CD4-positive, CD25-positive, alpha-beta regulatory T cell (primary cell): ENCODE data around the gene SLC45A1. TPM values are rescaled to one million over a fixed set of nuclear protein-coding genes. Genes with fewer than 3 reads are reported as not detected.

ENCODE experiments used
- ATAC-seq, 2 donors: fragments of 150-1000 bp; cut with Tn5 transposase; one replicate each; pipeline ENCODE4 v1.10.0; 2021; ENCODE audit warnings: low read depth in 2 of 2, moderate number of reproducible peaks in 2 of 2, moderate library complexity in 1 of 2
- DNase-seq, 3 donors: peaks; one replicate each; pipeline versions ENCODE4 v3.0.0 to v3.0.0-alpha.2; 2012 to 2022; ENCODE audit warnings: mixed read lengths in 1 of 3
- H3K27ac ChIP-seq: one replicate; pipeline ENCODE4 v1.7.0; 2013; ENCODE audit warnings: mild to moderate bottlenecking, low read length; ENCODE audit not compliant: insufficient read depth, poor library complexity, severe bottlenecking
- H3K27me3 ChIP-seq: one replicate; pipeline ENCODE4 v1.7.0; 2013; ENCODE audit warnings: low read length; ENCODE audit not compliant: control insufficient read depth, insufficient read depth
- H3K36me3 ChIP-seq: one replicate; pipeline ENCODE4 v1.7.0; 2013; ENCODE audit warnings: mild to moderate bottlenecking, low read length, moderate library complexity; ENCODE audit not compliant: control insufficient read depth, insufficient read depth
- H3K4me1 ChIP-seq: 2 replicates; pipeline ENCODE4 v1.7.0; 2013; ENCODE audit warnings: mild to moderate bottlenecking, low read length; ENCODE audit not compliant: insufficient read depth, control insufficient read depth, poor library complexity, severe bottlenecking
- H3K4me3 ChIP-seq: one replicate; pipeline ENCODE4 v1.7.0; 2013; ENCODE audit warnings: low read depth, mild to moderate bottlenecking, low read length, moderate library complexity
- H3K9me3 ChIP-seq, 2 experiments: 1 replicate in 1 of 2; 2 replicates in 1 of 2; pipeline ENCODE4 v1.7.0; 2013; ENCODE audit warnings: low read length in 2 of 2, mild to moderate bottlenecking in 1 of 2, moderate library complexity in 1 of 2; ENCODE audit not compliant: control insufficient read depth in 2 of 2
- H3K27ac Mint-ChIP-seq, 3 donors: one replicate each; pipeline ENCODE4 v1.8.0; 2020 to 2022; ENCODE audit warnings: mild to moderate bottlenecking in 3 of 3, mixed read lengths in 3 of 3, moderate library complexity in 2 of 3
- H3K27me3 Mint-ChIP-seq: one replicate; pipeline ENCODE4 v1.8.0; 2022; ENCODE audit warnings: mild to moderate bottlenecking, mixed read lengths
- H3K36me3 Mint-ChIP-seq: one replicate; pipeline ENCODE4 v1.8.0; 2020; ENCODE audit warnings: mixed read lengths
- H3K4me1 Mint-ChIP-seq, 4 donors: one replicate each; pipeline ENCODE4 v1.8.0; 2020 to 2022; ENCODE audit warnings: mixed read lengths in 4 of 4, mild to moderate bottlenecking in 1 of 4
- H3K4me3 Mint-ChIP-seq, 4 donors: one replicate each; pipeline ENCODE4 v1.8.0; 2020 to 2022; ENCODE audit warnings: mild to moderate bottlenecking in 4 of 4, mixed read lengths in 4 of 4, moderate library complexity in 3 of 4
- H3K9me3 Mint-ChIP-seq, 7 donors: one replicate each; pipeline ENCODE4 v1.8.0; 2020 to 2022; ENCODE audit warnings: mixed read lengths in 7 of 7, mild to moderate bottlenecking in 3 of 7, moderate library complexity in 2 of 7
- polyA plus RNA-seq, 4 donors: library from polyadenylated mRNA; unstranded; fragments of 300-500 nt; fragmentation: Illumina TruSeq; gene quantifications; one replicate each; pipeline ENCODE4 v1.2.3, GENCODE V29; 2021
- total RNA-seq: library from RNA; stranded (reverse); gene quantifications from one replicate; pipeline ENCODE4 v1.2.3, GENCODE V29; 2022

SLC45A1 gene
- total and polyA plus RNA-seq, 5 donors from 2014 or later = 0.47 to 1.4 (median 0.68) TPM

- ATAC-seq (no peak), DNase-seq (no peak)
- Histone ChIP-seq H3K9me3 (no peaks in the 10 kb centered on the region), H3K4me3 (no peak overlapping the region), H3K27me3 (no peaks in the 10 kb centered on the region), H3K27ac (no peak overlapping the region), H3K36me3 (peaks cover 39% of the 10 kb centered on the region), H3K4me1 (no peaks in the 10 kb centered on the region)
- Mint-ChIP-seq H3K4me3 (peak overlapping the region in 1 of 4 donors; percentile 21), H3K4me1 (peaks cover 0 to 6% (median 1%) of the 10 kb centered on the region in 4 donors), H3K36me3 (peaks cover 28% of the 10 kb centered on the region), H3K27ac (peak overlapping the region in 2 of 3 donors; percentile 43 to 79), H3K27me3 (no peaks in the 10 kb centered on the region), H3K9me3 (peaks cover 0 to 2% (median 0%) of the 10 kb centered on the region in 7 donors)
Measured at GRCh38 chr1:8352471-8352845, 34.5 kb downstream of the SLC45A1 start.

DNA sequence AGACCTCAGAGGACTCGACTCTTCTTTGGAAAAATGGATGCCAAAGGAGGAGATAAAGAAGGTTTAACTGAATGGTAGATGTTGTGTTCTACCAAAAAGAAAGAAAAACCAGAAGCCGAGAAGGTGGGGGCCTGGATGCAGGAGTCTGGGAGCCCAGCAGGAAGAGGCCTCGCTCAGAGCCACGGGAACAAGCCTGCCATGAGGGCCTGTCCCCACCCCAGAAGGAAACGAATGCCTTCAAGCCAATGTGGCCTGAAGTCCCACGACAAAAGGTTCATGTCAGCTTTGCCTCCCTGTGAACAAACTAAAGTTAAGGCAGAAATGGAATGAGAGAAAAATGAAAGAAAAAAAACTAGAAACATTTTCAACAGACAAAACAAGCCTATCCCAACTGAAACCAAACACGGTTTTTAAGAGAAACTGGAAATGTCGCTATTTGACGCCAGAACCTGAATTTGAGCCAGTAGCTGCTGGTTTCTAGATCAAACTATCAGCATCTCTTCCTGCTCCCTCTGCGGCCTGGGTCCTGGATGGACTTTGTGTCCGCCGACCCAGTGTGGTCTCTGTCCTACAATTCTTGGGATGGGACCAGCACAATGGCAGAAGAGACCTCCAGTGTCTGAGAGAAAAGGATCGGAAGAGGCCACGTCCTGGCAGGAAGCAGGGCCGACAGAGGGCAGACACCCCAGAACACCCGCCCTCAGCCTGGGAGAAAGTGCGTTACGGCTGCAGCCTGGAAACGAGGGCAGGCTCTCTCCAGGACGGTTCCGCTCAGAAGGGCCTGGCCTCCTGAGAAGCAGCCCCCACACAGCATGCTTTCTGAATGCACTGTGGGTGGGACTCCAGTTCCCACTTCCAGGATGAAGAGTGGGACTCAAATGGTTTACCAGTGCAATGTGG, 35.2 kb downstream of the SLC45A1 start:
- ATAC-seq (no peak), DNase-seq (no peak)
- Histone ChIP-seq H3K4me1 (no peaks in the 10 kb centered on the region), H3K36me3 (peaks cover 46% of the 10 kb centered on the region), H3K4me3 (no peak overlapping the region), H3K27ac (no peak overlapping the region), H3K27me3 (no peaks in the 10 kb centered on the region), H3K9me3 (no peaks in the 10 kb centered on the region)
- Mint-ChIP-seq H3K27me3 (no peaks in the 10 kb centered on the region), H3K36me3 (peaks cover 33% of the 10 kb centered on the region), H3K27ac (peak overlapping the region in 2 of 3 donors; percentile 46 to 79), H3K4me1 (peaks cover 0 to 6% (median 1%) of the 10 kb centered on the region in 4 donors), H3K9me3 (peaks cover 0 to 2% (median 0%) of the 10 kb centered on the region in 7 donors), H3K4me3 (no peak overlapping the region)

DNA sequence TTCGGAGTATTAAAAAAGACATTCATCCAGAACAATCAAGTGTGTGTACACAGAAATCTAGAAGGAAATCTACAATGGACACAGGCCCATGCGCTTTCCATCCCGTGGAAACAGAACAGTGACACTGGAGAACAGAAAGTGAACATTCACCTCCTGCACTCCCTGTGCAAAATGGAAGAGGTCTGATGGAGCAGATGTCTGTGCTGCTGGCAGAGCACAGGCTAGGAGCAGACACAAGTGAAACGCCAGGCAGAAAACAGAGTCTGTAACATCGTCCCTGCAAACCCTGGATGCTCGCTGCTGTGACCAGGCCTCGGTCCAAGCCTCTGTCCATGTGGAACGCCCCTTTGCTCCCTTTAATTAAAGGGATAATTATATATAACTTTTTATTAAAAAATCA, 36.1 kb downstream of the SLC45A1 start:
- no peak for DNase-seq
- no peaks in the 10 kb centered on the region for H3K4me1 ChIP-seq
- no peaks in the 10 kb centered on the region for H3K9me3 ChIP-seq
- Mint-ChIP-seq H3K27ac (peak overlapping the region in 1 of 3 donors; percentile 11), H3K9me3 (peaks cover 0 to 2% (median 0%) of the 10 kb centered on the region in 7 donors), H3K27me3 (no peaks in the 10 kb centered on the region), H3K36me3 (peaks cover 34% of the 10 kb centered on the region), H3K4me1 (peaks cover 0 to 2% (median 0%) of the 10 kb centered on the region in 4 donors), H3K4me3 (peak overlapping the region in 1 of 4 donors; percentile 61)
- no peak overlapping the region for H3K27ac ChIP-seq
- H3K4me3 ChIP-seq = no peak overlapping the region
- no peaks in the 10 kb centered on the region for H3K27me3 ChIP-seq
- no peak for ATAC-seq
- H3K36me3 ChIP-seq = peaks cover 53% of the 10 kb centered on the region

- peaks cover 0 to 2% (median 0%) of the 10 kb centered on the region in 4 donors for H3K4me1 Mint-ChIP-seq
- Histone ChIP-seq H3K4me3 (no peak overlapping the region), H3K36me3 (peaks cover 58% of the 10 kb centered on the region), H3K27ac (no peak overlapping the region), H3K27me3 (no peaks in the 10 kb centered on the region), H3K9me3 (no peaks in the 10 kb centered on the region), H3K4me1 (no peaks in the 10 kb centered on the region)
- no peak overlapping the region for H3K4me3 Mint-ChIP-seq
- no peak overlapping the region for H3K27ac Mint-ChIP-seq
- no peak for ATAC-seq
- H3K27me3 Mint-ChIP-seq = no peaks in the 10 kb centered on the region
- H3K9me3 Mint-ChIP-seq = peaks cover 0 to 2% (median 0%) of the 10 kb centered on the region in 7 donors
- no peak for DNase-seq
- peaks cover 34% of the 10 kb centered on the region for H3K36me3 Mint-ChIP-seq
Measured at GRCh38 chr1:8355439-8356255, 37.7 kb downstream of the SLC45A1 start.

DNA sequence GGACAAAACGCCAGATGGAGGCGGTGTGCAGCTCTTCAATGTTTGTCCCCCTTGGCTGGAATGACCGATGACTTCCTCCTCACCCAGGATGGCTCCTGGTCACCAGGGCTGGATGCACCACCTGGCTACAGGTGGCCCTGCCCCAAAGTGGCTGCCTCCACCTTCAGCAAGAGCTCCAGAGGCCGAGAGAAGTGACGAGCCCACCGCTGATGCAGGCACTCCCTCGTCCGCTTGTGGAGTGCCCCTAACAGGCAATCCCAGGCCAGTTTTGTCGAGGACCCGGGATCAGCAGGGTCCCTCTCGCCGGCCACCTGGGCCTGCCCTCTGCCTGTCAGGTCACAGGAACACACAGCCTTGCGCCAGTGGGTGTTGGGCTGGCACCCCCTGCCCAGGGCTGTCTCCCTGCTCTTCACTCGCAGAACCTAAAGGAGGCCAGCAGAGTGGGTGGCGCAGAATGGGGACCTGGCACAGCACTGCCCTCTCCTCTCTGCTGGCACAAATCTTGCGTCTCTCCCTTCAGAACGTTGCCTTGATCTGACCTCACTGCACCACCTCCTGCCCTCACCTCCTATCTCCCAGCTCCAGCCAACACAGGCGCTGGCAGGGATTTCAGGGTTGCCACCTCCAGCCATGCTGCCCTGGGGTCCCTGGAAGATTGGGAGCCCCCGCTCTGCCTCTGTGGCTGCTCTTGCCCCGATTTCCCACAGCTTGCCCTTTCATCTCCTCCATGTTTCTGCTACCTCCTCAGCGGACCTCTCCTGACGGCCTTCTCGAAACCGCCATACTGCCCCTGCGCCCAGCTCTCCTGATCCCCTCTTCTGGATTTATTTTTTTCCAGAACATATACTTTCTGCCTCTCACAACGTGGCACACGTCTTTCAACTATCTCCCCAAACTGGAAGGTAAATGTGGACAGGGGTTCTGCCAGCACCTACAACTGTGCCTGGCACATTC, 38.6 kb downstream of the SLC45A1 start:
- Histone ChIP-seq H3K27ac (no peak overlapping the region), H3K27me3 (no peaks in the 10 kb centered on the region), H3K9me3 (no peaks in the 10 kb centered on the region), H3K36me3 (peaks cover 65% of the 10 kb centered on the region), H3K4me1 (no peaks in the 10 kb centered on the region), H3K4me3 (no peak overlapping the region)
- H3K27me3 Mint-ChIP-seq = no peaks in the 10 kb centered on the region
- peaks cover 0 to 2% (median 0%) of the 10 kb centered on the region in 7 donors for H3K9me3 Mint-ChIP-seq
- H3K4me1 Mint-ChIP-seq = peaks cover 0 to 2% (median 0%) of the 10 kb centered on the region in 4 donors
- no peak overlapping the region for H3K4me3 Mint-ChIP-seq
- H3K27ac Mint-ChIP-seq = peak overlapping the region in 1 of 3 donors; percentile 62
- DNase-seq = no peak
- ATAC-seq = no peak
- peaks cover 34% of the 10 kb centered on the region for H3K36me3 Mint-ChIP-seq

GRCh38 chr1:8357329-8358101, 39.6 kb downstream of the SLC45A1 start:
- Mint-ChIP-seq H3K4me3 (no peak overlapping the region), H3K27me3 (no peaks in the 10 kb centered on the region), H3K36me3 (peaks cover 37% of the 10 kb centered on the region), H3K4me1 (peaks cover 0 to 2% (median 0%) of the 10 kb centered on the region in 4 donors), H3K9me3 (peaks cover 0 to 2% (median 0%) of the 10 kb centered on the region in 7 donors), H3K27ac (no peak overlapping the region)
- no peak overlapping the region for H3K4me3 ChIP-seq
- no peaks in the 10 kb centered on the region for H3K9me3 ChIP-seq
- H3K4me1 ChIP-seq = no peaks in the 10 kb centered on the region
- no peak for DNase-seq
- no peak overlapping the region for H3K27ac ChIP-seq
- no peak for ATAC-seq
- H3K27me3 ChIP-seq = no peaks in the 10 kb centered on the region
- H3K36me3 ChIP-seq = peaks cover 75% of the 10 kb centered on the region
